Stomach (tissue), 4 donors: Measurements from ENCODE around the gene OR2W1.

Experiments
- POLR2A ChIP-seq, 4 donors: fragments of 450-650 bp; IDR thresholded peaks; one replicate each; pipeline ENCODE4 v1.6.1; 2016; ENCODE audit warnings: antibody characterized with exemption in 4 of 4, control low read depth in 2 of 4, mild to moderate bottlenecking in 1 of 4, moderate library complexity in 1 of 4
- POLR2AphosphoS5 ChIP-seq, 3 donors: sonication (generic); formaldehyde crosslinking; IDR thresholded peaks; one replicate each; pipeline ENCODE4 v1.6.1; 2016; ENCODE audit warnings: antibody characterized with exemption in 3 of 3
- TF ChIP-seq, protein P1 (sequence below), 7 experiments: fragments of 450-650 bp in 4 of 7; fragments of 200-600 bp in 3 of 7; sonication (generic) in 3 of 7; IDR thresholded peaks; one replicate each; pipeline ENCODE4 v1.5.1; 2016 to 2019; ENCODE audit warnings: antibody characterized with exemption in 7 of 7, control low read depth in 2 of 7, mild to moderate bottlenecking in 1 of 7

GRCh38 chr6:29011276-29011734 is 33.7 kb downstream of the OR2W1 start:
- TF ChIP-seq, protein P1, sequence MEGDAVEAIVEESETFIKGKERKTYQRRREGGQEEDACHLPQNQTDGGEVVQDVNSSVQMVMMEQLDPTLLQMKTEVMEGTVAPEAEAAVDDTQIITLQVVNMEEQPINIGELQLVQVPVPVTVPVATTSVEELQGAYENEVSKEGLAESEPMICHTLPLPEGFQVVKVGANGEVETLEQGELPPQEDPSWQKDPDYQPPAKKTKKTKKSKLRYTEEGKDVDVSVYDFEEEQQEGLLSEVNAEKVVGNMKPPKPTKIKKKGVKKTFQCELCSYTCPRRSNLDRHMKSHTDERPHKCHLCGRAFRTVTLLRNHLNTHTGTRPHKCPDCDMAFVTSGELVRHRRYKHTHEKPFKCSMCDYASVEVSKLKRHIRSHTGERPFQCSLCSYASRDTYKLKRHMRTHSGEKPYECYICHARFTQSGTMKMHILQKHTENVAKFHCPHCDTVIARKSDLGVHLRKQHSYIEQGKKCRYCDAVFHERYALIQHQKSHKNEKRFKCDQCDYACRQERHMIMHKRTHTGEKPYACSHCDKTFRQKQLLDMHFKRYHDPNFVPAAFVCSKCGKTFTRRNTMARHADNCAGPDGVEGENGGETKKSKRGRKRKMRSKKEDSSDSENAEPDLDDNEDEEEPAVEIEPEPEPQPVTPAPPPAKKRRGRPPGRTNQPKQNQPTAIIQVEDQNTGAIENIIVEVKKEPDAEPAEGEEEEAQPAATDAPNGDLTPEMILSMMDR (IDR thresholded peaks at IDR 0.05): no peak
- TF ChIP-seq POLR2A (IDR thresholded peaks at IDR 0.05) (no peak), POLR2AphosphoS5 (IDR thresholded peaks at IDR 0.05) (no peak)
